ENCODE measurements around the gene E2F7.

DNA sequence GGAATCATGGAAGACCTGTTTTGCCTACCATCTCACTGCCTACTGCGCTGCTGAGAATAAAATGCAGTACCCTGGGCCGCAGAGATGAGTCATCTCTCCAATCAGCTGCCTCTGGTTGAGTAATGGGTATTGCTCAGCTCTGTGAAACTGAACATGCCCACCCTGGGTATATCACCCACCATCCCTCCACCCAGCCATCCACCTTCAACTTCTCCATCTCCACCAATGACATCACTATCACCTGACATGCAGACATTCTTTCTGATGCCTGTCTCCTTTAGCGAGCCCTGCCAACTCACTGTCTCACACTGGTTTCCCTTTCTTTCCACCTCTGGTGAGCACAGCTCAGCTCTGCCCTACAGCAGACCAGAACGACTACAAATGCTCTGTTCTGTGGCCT is 33.6 kb downstream of the E2F7 start:
- TF ChIP-seq, protein P1, sequence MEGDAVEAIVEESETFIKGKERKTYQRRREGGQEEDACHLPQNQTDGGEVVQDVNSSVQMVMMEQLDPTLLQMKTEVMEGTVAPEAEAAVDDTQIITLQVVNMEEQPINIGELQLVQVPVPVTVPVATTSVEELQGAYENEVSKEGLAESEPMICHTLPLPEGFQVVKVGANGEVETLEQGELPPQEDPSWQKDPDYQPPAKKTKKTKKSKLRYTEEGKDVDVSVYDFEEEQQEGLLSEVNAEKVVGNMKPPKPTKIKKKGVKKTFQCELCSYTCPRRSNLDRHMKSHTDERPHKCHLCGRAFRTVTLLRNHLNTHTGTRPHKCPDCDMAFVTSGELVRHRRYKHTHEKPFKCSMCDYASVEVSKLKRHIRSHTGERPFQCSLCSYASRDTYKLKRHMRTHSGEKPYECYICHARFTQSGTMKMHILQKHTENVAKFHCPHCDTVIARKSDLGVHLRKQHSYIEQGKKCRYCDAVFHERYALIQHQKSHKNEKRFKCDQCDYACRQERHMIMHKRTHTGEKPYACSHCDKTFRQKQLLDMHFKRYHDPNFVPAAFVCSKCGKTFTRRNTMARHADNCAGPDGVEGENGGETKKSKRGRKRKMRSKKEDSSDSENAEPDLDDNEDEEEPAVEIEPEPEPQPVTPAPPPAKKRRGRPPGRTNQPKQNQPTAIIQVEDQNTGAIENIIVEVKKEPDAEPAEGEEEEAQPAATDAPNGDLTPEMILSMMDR (IDR thresholded peaks at IDR 0.05) = no peak
- TF ChIP-seq EZH2phosphoT487 (IDR thresholded peaks at IDR 0.05) = no peak
- TF ChIP-seq EZH2 (IDR thresholded peaks at IDR 0.05) = no peak

All from neural progenitor cell (in vitro differentiated cells).